HG03045 (cell line): ENCODE results near the gene BBS4.
A peak's percentile ranks its signal among the peaks of the same experiment; 100 is the strongest.
"Not testable (repeated sequence)": the region's sequence is repeated elsewhere in the genome, so short reads cannot be mapped to it uniquely, and the experiment has no call there.

ENCODE experiments used
- ATAC-seq: cut with Tn5 transposase; IDR thresholded peaks from one replicate; pipeline ENCODE4 v1.9.1; 2021; ENCODE audit warnings: mild to moderate bottlenecking, moderate library complexity; ENCODE audit not compliant: unreplicated experiment

The BBS4 gene

GRCh38 chr15:72685925-72686794, at the start of gene BBS4, which contains the start of gene HIGD2B:
BBS4 (plus strand) TSS chr15:72686207; CDS start chr15:72686228, 21 bp downstream.
HIGD2B (minus strand) TSS chr15:72686182; CDS start chr15:72676374, 9,808 bp downstream.
- peak; percentile 98 for ATAC-seq

- not testable (repeated sequence) for ATAC-seq
Observed at GRCh38 chr15:72636519-72637282, 49.3 kb upstream of the BBS4 start.

GRCh38 chr15:72639759-72640483, 46.1 kb upstream of the BBS4 start:
- ATAC-seq, result not testable (repeated sequence)

- ATAC-seq, result not testable (repeated sequence)
Observed at GRCh38 chr15:72642271-72642670, 43.7 kb upstream of the BBS4 start.

- not testable (repeated sequence) for ATAC-seq
Observed at GRCh38 chr15:72648631-72649253, 37.3 kb upstream of the BBS4 start.

- not testable (repeated sequence) for ATAC-seq
Observed at GRCh38 chr15:72654397-72654796, 31.6 kb upstream of the BBS4 start, which contains the start of gene GOLGA6B. GOLGA6B (plus strand) TSS chr15:72654697; CDS start chr15:72654738, 41 bp downstream.

GRCh38 chr15:72656014-72656413, 30.0 kb upstream of the BBS4 start:
- ATAC-seq, result not testable (repeated sequence)

- ATAC-seq, result not testable (repeated sequence)
Observed at GRCh38 chr15:72661081-72661480, 24.9 kb upstream of the BBS4 start.

- not testable (repeated sequence) for ATAC-seq
Observed at GRCh38 chr15:72663931-72664330, 22.1 kb upstream of the BBS4 start.

- ATAC-seq, result not testable (repeated sequence)
Observed at GRCh38 chr15:72665706-72666105, 20.3 kb upstream of the BBS4 start.

- not testable (repeated sequence) for ATAC-seq
Observed at GRCh38 chr15:72669803-72670202, 16.2 kb upstream of the BBS4 start.

- peak; percentile 73 for ATAC-seq
Observed at GRCh38 chr15:72670656-72671352, 15.2 kb upstream of the BBS4 start.

- no peak for ATAC-seq
Observed at GRCh38 chr15:72671525-72671924, 14.5 kb upstream of the BBS4 start.

- no peak for ATAC-seq
Observed at GRCh38 chr15:72676838-72677237, 9.2 kb upstream of the BBS4 start.

- no peak for ATAC-seq
Observed at GRCh38 chr15:72680931-72681330, 5.1 kb upstream of the BBS4 start.

GRCh38 chr15:72682772-72683171, 3.2 kb upstream of the BBS4 start:
- no peak for ATAC-seq

GRCh38 chr15:72685301-72685924, 594 bp upstream of the BBS4 start:
- ATAC-seq, result no peak

GRCh38 chr15:72688697-72689096, 2.7 kb downstream of the BBS4 start:
- ATAC-seq, result no peak

- no peak for ATAC-seq
Observed at GRCh38 chr15:72690938-72691337, 4.9 kb downstream of the BBS4 start.
